Dermis microvascular lymphatic vessel endothelial cell (primary cell): ENCODE measurements around the gene AMIGO3. TPM values are rescaled to one million over a fixed set of nuclear protein-coding genes. Genes with fewer than 3 reads are reported as not detected.

Source experiments
- DNase-seq, 2 donors: peaks; one replicate each; pipeline versions ENCODE4 v3.0.0 to v3.0.0-alpha.2; 2010; ENCODE audit warnings: low read depth in 2 of 2
- total RNA-seq: library from RNA; depleted of rRNA; stranded (reverse); fragments of >200 nt; gene quantifications from 2 replicates; pipeline ENCODE4 v1.2.1, GENCODE V29; 2014

The AMIGO3 gene
- total RNA-seq, 1 donor from 2014 or later = not detected

DNA sequence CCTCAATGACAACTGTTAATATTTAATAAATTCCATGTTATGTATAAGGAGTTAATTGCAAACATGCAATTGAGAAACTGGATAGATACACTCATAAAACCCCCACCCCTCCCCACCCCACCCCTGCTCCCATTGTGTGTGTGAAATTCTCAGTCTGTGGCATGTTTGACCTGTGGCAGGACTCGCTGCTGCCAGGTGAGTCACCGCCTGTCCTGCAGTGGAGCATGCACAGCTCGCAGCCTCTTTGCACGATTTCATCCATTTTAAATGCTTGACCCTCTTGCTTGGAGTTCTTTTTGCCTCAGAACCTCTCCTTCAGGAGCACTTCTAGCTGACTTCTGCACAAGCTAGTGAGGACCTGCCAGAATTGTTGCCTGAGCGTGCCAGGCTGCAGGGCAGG is 50.6 kb downstream of the AMIGO3 start:
- no peak for DNase-seq

DNA sequence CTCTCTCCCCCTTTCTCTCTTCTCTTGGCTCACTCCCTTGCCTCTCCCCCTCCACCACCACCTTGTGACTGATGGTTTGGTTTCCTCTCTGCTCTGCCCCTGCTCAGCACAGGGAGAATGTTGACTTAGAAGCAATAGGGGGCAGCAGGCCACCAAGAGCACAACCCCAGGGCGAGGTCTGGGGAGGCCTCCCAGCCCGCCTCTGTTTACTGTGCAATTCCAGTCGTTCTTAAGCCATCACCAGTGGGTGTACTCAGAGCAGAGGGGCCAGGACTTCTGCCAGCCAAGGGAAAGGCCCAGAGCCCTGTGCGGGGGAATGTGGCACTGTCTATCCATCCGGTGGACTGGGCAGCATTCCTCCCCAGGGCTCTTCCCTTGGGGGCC is 51.1 kb downstream of the AMIGO3 start:
- DNase-seq = no peak

DNA sequence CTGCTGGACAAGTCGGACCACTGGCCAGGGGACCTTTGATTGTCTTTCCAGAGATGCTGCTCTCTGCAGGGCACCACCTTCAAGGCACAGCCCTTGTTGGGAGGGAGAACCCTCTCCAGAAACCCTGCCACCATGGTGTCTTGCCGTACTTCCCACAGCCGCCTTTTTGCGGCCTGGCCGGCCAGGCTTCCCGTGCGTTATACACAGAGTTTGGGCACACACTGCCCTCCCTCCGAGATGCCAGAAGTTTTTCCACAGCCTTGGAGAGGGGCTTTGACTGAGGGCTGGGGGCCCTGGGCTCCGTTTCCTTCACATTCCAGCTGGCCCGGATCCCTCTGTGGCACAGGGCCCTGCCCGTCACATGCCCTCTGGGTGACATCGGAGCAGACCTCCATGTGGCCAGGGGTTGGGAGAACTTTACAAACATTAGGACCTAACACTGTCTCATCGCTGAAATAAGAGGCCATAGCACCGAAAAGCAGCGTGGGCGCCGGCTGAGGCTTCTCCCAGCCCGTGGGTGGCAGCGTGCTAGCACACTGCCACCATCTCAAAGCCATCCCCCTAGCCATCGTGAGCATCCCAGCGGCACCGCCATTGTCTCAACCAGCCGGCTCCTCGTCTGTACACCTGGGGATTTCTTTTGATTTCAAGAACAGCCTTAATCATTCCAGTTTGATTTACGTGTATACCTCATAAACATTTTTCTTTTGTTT is 51.6 kb downstream of the AMIGO3 start:
- no peak for DNase-seq

Other genes starting within 250 kb of the AMIGO3 start
- 26.1 and 32.4 TPM in 2 replicates for gene DAG1, start 249.4 kb downstream of the AMIGO3 start, total RNA-seq
- under 0.01 TPM in 2 replicates for gene BSN, start 165.2 kb downstream of the AMIGO3 start, total RNA-seq
- 108 and 118 TPM in 2 replicates for gene APEH, start 45.3 kb downstream of the AMIGO3 start, total RNA-seq
- gene MST1, start 30.2 kb downstream of the AMIGO3 start, total RNA-seq = 1.8 and 2.1 TPM in 2 replicates
- 18.4 and 28.6 TPM in 2 replicates for gene RNF123, start 30.1 kb downstream of the AMIGO3 start, total RNA-seq
- 20.9 and 28.2 TPM in 2 replicates for gene GMPPB, start 4.3 kb upstream of the AMIGO3 start, total RNA-seq
- gene IP6K1, start 66.9 kb upstream of the AMIGO3 start, total RNA-seq = 41.1 and 60.8 TPM in 2 replicates
- gene CDHR4, start 80.2 kb upstream of the AMIGO3 start, total RNA-seq = not detected in 2 replicates
- 13.6 and 15.0 TPM in 2 replicates for gene INKA1, start 83.6 kb upstream of the AMIGO3 start, total RNA-seq
- 21.6 and 37.4 TPM in 2 replicates for gene UBA7, start 94.3 kb upstream of the AMIGO3 start, total RNA-seq
- gene TRAIP, start 136.9 kb upstream of the AMIGO3 start, total RNA-seq = 1.8 and 3.2 TPM in 2 replicates
- gene CAMKV, start 150.2 kb upstream of the AMIGO3 start, total RNA-seq = not detected in 2 replicates
- gene MST1R, start 184.2 kb upstream of the AMIGO3 start, total RNA-seq = 0.13 TPM in 2 replicates
- 6.5 and 10.0 TPM in 2 replicates for gene MON1A, start 210.1 kb upstream of the AMIGO3 start, total RNA-seq
- gene RBM6, start 220.5 kb upstream of the AMIGO3 start, total RNA-seq = 21.4 and 32.1 TPM in 2 replicates